Panc1 (cell line): ENCODE measurements around the gene PCNX2.

Experiments used
- CTCF ChIP-seq: fragments of 450-650 bp; IDR thresholded peaks from 2 replicates; pipeline ENCODE4 v1.5.1; 2017; ENCODE audit warnings: mild to moderate bottlenecking
- POLR2AphosphoS5 ChIP-seq: IDR thresholded peaks from 2 replicates; pipeline ENCODE4 v1.6.1; 2012; ENCODE audit warnings: mild to moderate bottlenecking, low read depth, low read length, moderate library complexity
- REST ChIP-seq, 2 experiments: IDR thresholded peaks; 2 replicates each; pipeline ENCODE4 v1.6.1; 2011 to 2012; ENCODE audit warnings: low read depth in 2 of 2, control low read depth in 1 of 2, low read length in 1 of 2, mild to moderate bottlenecking in 1 of 2, moderate library complexity in 1 of 2; ENCODE audit not compliant: insufficient read depth in 1 of 2
- SIN3A ChIP-seq: IDR thresholded peaks from 2 replicates; pipeline ENCODE4 v1.6.1; 2012; ENCODE audit warnings: low read depth, mild to moderate bottlenecking, low read length, moderate library complexity, borderline replicate concordance; ENCODE audit not compliant: insufficient read depth

GRCh38 chr1:232970508-232970907, 325.0 kb downstream of the PCNX2 start:
- TF ChIP-seq CTCF (no peak), REST (IDR thresholded peaks at IDR 0.05; ENCODE audit: insufficient read depth in 1 of 2, low read depth in 2 of 2, low read length in 1 of 2) (no peak), POLR2AphosphoS5 (no peak), SIN3A (no peak)
